B cell (primary cell): ENCODE measurements around the gene TBPL2.
"Not testable (repeated sequence)": the region's sequence is repeated elsewhere in the genome, so short reads cannot be mapped to it uniquely, and the experiment has no call there.

ENCODE experiments used
- CTCF ChIP-seq: fragments of 200-600 bp; IDR thresholded peaks from one replicate; pipeline ENCODE4 v1.8.0; 2022; ENCODE audit warnings: antibody characterized with exemption, mild to moderate bottlenecking
- EZH2 ChIP-seq: IDR thresholded peaks from 2 replicates; pipeline ENCODE4 v1.6.1; 2012; ENCODE audit warnings: borderline replicate concordance, low read depth, mild to moderate bottlenecking, moderate library complexity, low read length; ENCODE audit not compliant: insufficient read depth, poor library complexity, severe bottlenecking

GRCh38 chr14:55422338-55422737 is 18.1 kb downstream of the TBPL2 start:
- not testable (repeated sequence) for TF ChIP-seq CTCF, EZH2
